Epithelial cell of alveolus of lung (primary cell): ENCODE data around the gene RHEBL1. TPM values are rescaled to one million over a fixed set of nuclear protein-coding genes. Genes with fewer than 3 reads are reported as not detected.

Experiments
- total RNA-seq: library from RNA; depleted of rRNA; stranded (reverse); fragments of >200 nt; gene quantifications from 2 replicates; pipeline ENCODE4 v1.2.1, GENCODE V29; 2015

RHEBL1 gene, protein sequence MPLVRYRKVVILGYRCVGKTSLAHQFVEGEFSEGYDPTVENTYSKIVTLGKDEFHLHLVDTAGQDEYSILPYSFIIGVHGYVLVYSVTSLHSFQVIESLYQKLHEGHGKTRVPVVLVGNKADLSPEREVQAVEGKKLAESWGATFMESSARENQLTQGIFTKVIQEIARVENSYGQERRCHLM
- total RNA-seq: 0.78 TPM in 1 of 2 replicates, not detected in the other

DNA sequence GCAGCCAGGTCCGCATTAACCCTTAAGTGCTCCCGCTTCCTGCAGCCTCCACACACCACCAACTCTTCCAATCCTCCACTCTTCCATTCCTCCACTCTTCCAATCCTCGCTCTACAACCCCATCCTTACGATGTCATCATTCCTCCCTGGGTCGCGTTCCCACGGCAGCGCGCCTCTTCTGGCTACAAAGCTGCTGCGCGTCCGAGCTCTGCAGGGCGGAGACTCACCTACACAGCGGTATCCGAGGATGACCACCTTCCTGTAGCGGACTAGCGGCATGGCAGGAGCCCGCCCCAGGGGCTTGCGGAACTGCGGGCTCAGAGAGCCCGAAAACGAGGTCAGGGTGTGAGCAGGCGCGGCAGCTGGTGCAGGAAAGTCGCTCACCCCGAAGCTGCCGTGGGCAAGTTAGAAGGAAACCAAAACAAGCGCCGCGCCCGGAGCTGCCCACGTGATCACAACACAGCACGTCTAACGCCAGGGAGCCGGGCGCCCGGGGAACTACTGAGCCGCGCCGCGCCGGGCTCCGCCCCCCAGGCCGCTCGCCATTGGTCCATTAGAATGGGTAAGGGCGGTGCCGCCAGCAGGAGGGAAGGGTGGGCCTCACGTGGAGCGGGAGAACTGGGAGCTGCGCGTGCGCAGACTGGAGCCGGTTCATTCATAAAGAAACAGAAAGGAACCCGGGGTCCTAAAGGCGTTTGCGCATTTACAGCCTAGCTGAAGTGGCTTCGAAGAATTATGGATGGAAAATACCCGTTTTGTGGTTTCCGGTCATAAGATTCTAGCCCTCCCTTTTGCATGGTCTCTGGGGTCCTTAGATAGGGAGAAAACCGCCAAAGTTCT lies at the start of gene RHEBL1:
RHEBL1 (minus strand) TSS at position 473 of the 840 bp plus-strand sequence; CDS start at position 279, 194 bp downstream.

GRCh38 chr12:49110464-49111155 lies 40.8 kb upstream of the RHEBL1 start, which contains the start of gene LMBR1L:
LMBR1L (minus strand) TSS chr12:49110847; CDS start chr12:49110555, 292 bp downstream.

DNA sequence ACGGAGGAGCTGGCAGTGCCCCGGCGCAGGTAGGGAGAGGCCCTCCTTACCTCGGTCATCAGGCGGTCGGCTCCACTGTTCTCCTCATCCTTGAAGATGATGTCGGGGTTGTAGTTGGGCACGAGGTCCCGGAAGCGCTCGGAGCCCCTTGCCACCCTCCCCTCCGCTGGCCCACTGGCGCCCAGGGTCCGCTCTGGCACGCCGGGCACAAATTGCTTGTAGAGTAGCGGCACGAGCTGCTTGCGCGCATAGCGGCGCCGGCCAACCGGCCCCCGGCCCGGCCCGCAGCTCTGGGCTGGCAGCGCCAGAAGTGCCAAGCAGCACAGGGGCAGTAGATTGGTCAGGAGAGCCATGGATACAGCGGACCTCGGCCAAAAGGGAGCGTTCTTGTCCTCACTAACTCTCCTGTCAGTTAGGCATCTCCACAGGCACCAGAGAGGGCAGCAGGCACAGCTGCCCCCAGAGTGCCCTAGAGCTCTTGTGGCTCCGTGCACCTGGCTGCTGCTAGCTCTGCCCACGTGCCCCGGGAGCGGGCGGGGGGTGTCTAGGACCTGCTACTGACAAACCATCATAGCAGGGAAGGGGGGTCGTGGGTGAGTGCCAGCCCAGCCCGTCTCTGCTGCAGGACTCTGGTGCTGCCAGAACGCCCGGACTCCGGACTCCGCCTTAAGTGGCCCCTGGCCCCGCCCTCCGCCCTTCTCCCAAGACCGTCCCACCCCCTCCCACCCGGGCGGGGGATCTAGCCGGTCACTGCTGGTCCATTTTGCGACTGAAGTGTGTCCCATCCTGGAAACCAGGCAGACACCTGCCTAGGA lies 24.6 kb upstream of the RHEBL1 start, which contains the start of gene DHH:
DHH (minus strand) TSS at position 642 of the 815 bp plus-strand sequence; CDS start at position 353, 289 bp downstream.

GRCh38 chr12:49060237-49061156 lies 9.3 kb downstream of the RHEBL1 start, which contains the start of gene KMT2D:
KMT2D (minus strand) TSS chr12:49060794; CDS start chr12:49055324, 5,470 bp downstream.

GRCh38 chr12:49018261-49019119 lies 51.3 kb downstream of the RHEBL1 start, which contains the start of gene PRKAG1:
PRKAG1 (minus strand) TSS chr12:49018776; CDS start chr12:49018740, 36 bp downstream.

Other genes with a start within 250 kb of the RHEBL1 start
- gene DDX23, start 217.8 kb downstream of the RHEBL1 start, total RNA-seq: 46.5 and 49.5 TPM in 2 replicates
- 3.4 TPM in 1 of 2 replicates, not detected in the other for gene RND1, start 204.1 kb downstream of the RHEBL1 start, total RNA-seq
- 40.2 and 48.4 TPM in 2 replicates for gene FKBP11, start 144.5 kb downstream of the RHEBL1 start, total RNA-seq
- gene ARF3, start 112.5 kb downstream of the RHEBL1 start, total RNA-seq: 66.7 and 91.0 TPM in 2 replicates
- gene WNT10B, start 98.2 kb downstream of the RHEBL1 start, total RNA-seq: not detected in 2 replicates
- not detected in 2 replicates for gene WNT1, start 91.7 kb downstream of the RHEBL1 start, total RNA-seq
- under 0.01 and 1.4 TPM in 2 replicates for gene DDN, start 70.6 kb downstream of the RHEBL1 start, total RNA-seq
- 72.3 and 79.4 TPM in 2 replicates for gene PRKAG1, start 51.2 kb downstream of the RHEBL1 start, total RNA-seq
- gene KMT2D, start 9.2 kb downstream of the RHEBL1 start, total RNA-seq: 16.4 and 42.4 TPM in 2 replicates
- gene DHH, start 24.8 kb upstream of the RHEBL1 start, total RNA-seq: under 0.01 TPM in 1 of 2 replicates, not detected in the other
- 31.7 and 38.4 TPM in 2 replicates for gene LMBR1L, start 40.9 kb upstream of the RHEBL1 start, total RNA-seq
- gene TUBA1B, start 61.4 kb upstream of the RHEBL1 start, total RNA-seq: 571 and 3,378 TPM in 2 replicates
- gene TUBA1A, start 119.1 kb upstream of the RHEBL1 start, total RNA-seq: 301 and 1,578 TPM in 2 replicates
- gene TUBA1C, start 195.1 kb upstream of the RHEBL1 start, total RNA-seq: 219 and 860 TPM in 2 replicates
- not detected in 2 replicates for gene PRPH, start 225.2 kb upstream of the RHEBL1 start, total RNA-seq